H1 (cell line): Measurements from ENCODE around the gene ZBTB7B. TPM values are rescaled to one million over a fixed set of nuclear protein-coding genes. Genes with fewer than 3 reads are reported as not detected.
A peak's percentile ranks its signal among the peaks of the same experiment; 100 is the strongest.

Experiments
- BRCA1 ChIP-seq: IDR thresholded peaks from 2 replicates; pipeline ENCODE4 v1.6.1; 2012; ENCODE audit warnings: low read depth, low read length, improper control_type of control experiment
- CHD2 ChIP-seq: IDR thresholded peaks from 2 replicates; pipeline ENCODE4 v1.6.1; 2012; ENCODE audit warnings: low read length, improper control_type of control experiment
- EGR1 ChIP-seq: IDR thresholded peaks from 2 replicates; pipeline ENCODE4 v1.6.1; 2011; ENCODE audit warnings: low read depth, low read length, borderline replicate concordance
- EP300 ChIP-seq, 2 experiments: IDR thresholded peaks; 1 replicate in 1 of 2; 2 replicates in 1 of 2; pipeline ENCODE4 v1.6.1; 2011 to 2012; ENCODE audit warnings: low read depth in 2 of 2, low read length in 2 of 2, mild to moderate bottlenecking in 2 of 2, borderline replicate concordance in 1 of 2, inconsistent platforms in 1 of 2, moderate library complexity in 1 of 2
- GABPA ChIP-seq: IDR thresholded peaks from 2 replicates; pipeline ENCODE4 v1.6.1; 2011; ENCODE audit warnings: mild to moderate bottlenecking, low read length, moderate library complexity, borderline replicate concordance; ENCODE audit not compliant: insufficient read depth
- HDAC6 ChIP-seq: IDR thresholded peaks from one replicate; pipeline ENCODE4 v1.7.1; 2012; ENCODE audit warnings: low read depth, mild to moderate bottlenecking, inconsistent platforms, low read length, moderate library complexity
- JUN ChIP-seq: IDR thresholded peaks from 2 replicates; pipeline ENCODE4 v1.6.1; 2011; ENCODE audit warnings: low read depth, mild to moderate bottlenecking, improper control_type of control experiment, low read length
- KDM4A ChIP-seq: IDR thresholded peaks from one replicate; pipeline ENCODE4 v1.7.1; 2012; ENCODE audit warnings: low read depth, mild to moderate bottlenecking, moderate library complexity, low read length, inconsistent platforms; ENCODE audit not compliant: severe bottlenecking
- PHF8 ChIP-seq: fragments of 200-600 bp; sonication (generic); conservative IDR thresholded peaks from 2 replicates; pipeline ENCODE4 v1.7.1; 2012; ENCODE audit warnings: low read depth, mild to moderate bottlenecking, inconsistent platforms, low read length, moderate library complexity
- POLR2A ChIP-seq, 2 experiments: IDR thresholded peaks; 1 replicate in 1 of 2; 2 replicates in 1 of 2; pipeline ENCODE4 v1.6.1; 2011; ENCODE audit warnings: low read depth in 2 of 2, low read length in 2 of 2, mild to moderate bottlenecking in 2 of 2; ENCODE audit errors: control extremely low read depth in 1 of 2
- RAD21 ChIP-seq, 2 experiments: IDR thresholded peaks in 1 of 2; conservative IDR thresholded peaks in 1 of 2; 2 replicates each; pipeline ENCODE4 v1.6.1; 2011; ENCODE audit warnings: low read depth in 2 of 2, low read length in 2 of 2, improper control_type of control experiment in 1 of 2, inconsistent platforms in 1 of 2, mild to moderate bottlenecking in 1 of 2, moderate library complexity in 1 of 2
- SAP30 ChIP-seq: fragments of 300-600 bp; sonication (generic); IDR thresholded peaks from 2 replicates; pipeline ENCODE4 v1.7.1; 2012; ENCODE audit warnings: low read length, moderate library complexity, mild to moderate bottlenecking, inconsistent platforms; ENCODE audit not compliant: insufficient read depth, insufficient replicate concordance
- SIN3A ChIP-seq, 2 experiments: IDR thresholded peaks in 1 of 2; conservative IDR thresholded peaks in 1 of 2; 2 replicates each; pipeline ENCODE4 v1.6.1; 2011 to 2012; ENCODE audit warnings: low read length in 2 of 2, improper control_type of control experiment in 1 of 2, low read depth in 1 of 2, mild to moderate bottlenecking in 1 of 2
- SP2 ChIP-seq: IDR thresholded peaks from 2 replicates; pipeline ENCODE4 v1.6.1; 2012; ENCODE audit warnings: mild to moderate bottlenecking, low read length, inconsistent platforms
- SP4 ChIP-seq: IDR thresholded peaks from 2 replicates; pipeline ENCODE4 v1.6.1; 2012; ENCODE audit warnings: low read length, inconsistent platforms
- SUZ12 ChIP-seq: fragments of 200-600 bp; sonication (generic); IDR thresholded peaks from 2 replicates; pipeline ENCODE4 v1.6.1; 2012; ENCODE audit warnings: mild to moderate bottlenecking, inconsistent platforms, low read length, moderate library complexity, mixed read lengths
- TBP ChIP-seq: IDR thresholded peaks from 2 replicates; pipeline ENCODE4 v1.6.1; 2011; ENCODE audit warnings: low read depth, low read length, improper control_type of control experiment
- TCF12 ChIP-seq: IDR thresholded peaks from 2 replicates; pipeline ENCODE4 v1.6.1; 2011; ENCODE audit warnings: low read depth, mild to moderate bottlenecking, low read length
- polyA plus RNA-seq, 7 experiments: library from polyadenylated mRNA; depleted of rRNA in 3 of 7; stranded (reverse) in 5 of 7; unstranded in 2 of 7; fragments of >200 nt in 5 of 7; fragments of 200-250 nt in 2 of 7; gene quantifications; 1 replicate in 5 of 7; 2 replicates in 1 of 7; 4 replicates in 1 of 7; pipeline versions ENCODE4 v1.2.1 to v1.2.3, GENCODE V29; 2011 to 2013; ENCODE audit warnings: missing spikeins in 2 of 7, mixed read lengths in 2 of 7
- total RNA-seq: library from RNA; stranded (reverse); fragmentation: NEBNext Ultra II Directional; extraction: Animal tissue kit (Norgen Biotek cat#: 25700); gene quantifications from 2 replicates; pipeline ENCODE4 v1.2.1, GENCODE V29; 2021
- TF ChIP-seq, protein P1 (sequence below): IDR thresholded peaks from 2 replicates; pipeline ENCODE4 v1.6.1; 2012; ENCODE audit warnings: inconsistent platforms
- TF ChIP-seq, protein P2 (sequence below): IDR thresholded peaks from 2 replicates; pipeline ENCODE4 v1.6.1; 2012; ENCODE audit warnings: inconsistent platforms
- TF ChIP-seq, protein P3 (sequence below): IDR thresholded peaks from 2 replicates; pipeline ENCODE4 v1.6.1; 2011; ENCODE audit warnings: low read length, improper control_type of control experiment

ZBTB7B gene
- total and polyA plus RNA-seq, 2 of the 8 experiments (the other 6 are each of a cell fraction or from before 2014, with no cell fraction given), result 24.5 to 36.9 TPM

DNA sequence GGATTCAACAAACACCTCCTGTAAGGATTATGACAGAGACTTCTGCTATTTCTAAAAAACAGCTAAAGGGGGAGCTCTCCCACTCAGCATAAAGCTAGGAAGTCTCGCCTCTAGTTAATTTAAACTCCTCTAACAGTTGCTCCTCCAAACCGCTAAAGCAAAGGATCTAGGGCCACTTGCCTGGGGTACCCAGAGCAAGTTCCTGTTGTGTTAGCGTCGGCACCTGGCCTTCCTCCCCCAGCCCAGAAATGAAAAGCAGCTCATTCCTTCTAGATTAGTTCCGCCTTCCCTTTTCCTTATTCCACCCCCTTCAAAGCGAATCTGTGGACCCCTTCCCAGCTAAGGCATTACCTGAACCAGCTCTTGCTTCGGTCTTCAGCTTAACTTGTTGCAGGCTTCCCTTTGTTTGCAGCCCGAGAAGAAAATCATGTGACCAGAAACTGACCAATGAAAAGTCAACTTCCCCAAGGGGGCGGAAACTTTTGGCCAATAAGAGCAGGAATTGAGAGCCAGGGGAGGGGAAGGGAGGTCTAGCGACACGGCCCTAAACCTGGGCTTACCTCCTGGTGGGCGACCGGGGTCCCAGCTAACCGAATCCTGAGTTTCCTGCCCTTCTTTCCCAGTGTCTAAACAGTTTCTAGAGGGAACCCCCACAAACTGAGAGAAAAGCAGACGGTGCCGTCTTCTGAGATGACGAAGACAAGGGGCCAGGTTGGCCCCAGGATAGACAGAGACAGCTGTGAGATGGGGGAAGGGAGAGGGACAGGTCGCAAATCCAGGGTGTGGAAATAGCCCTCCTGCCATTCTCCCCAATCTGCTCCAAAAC lies 46.7 kb upstream of the ZBTB7B start, which contains the start of gene PBXIP1 (continued):
- no peak; a peak in 1 of 4 replicates for TF ChIP-seq RAD21 (IDR thresholded peaks at IDR 0.05 in 1 of 2, conservative IDR thresholded peaks at IDR 0.05 in 1 of 2; ENCODE audit: low read depth in 2 of 2, low read length in 2 of 2)
- TF ChIP-seq BRCA1, result no peak
- no peak for TF ChIP-seq SUZ12
- peak; percentile 15; the same call in 1 of the 2 replicates for TF ChIP-seq CHD2
- peak; percentile 52 for TF ChIP-seq KDM4A
- peak; percentile 33; the same call in 1 of the 2 replicates for TF ChIP-seq PHF8
- TF ChIP-seq JUN, result no peak
- peak in 1 of 2 experiments; percentile 36; a peak in 1 of 4 replicates for TF ChIP-seq SIN3A (conservative IDR thresholded peaks at IDR 0.05 in 1 of 2, IDR thresholded peaks at IDR 0.05 in 1 of 2; ENCODE audit: low read depth in 1 of 2, low read length in 2 of 2)
- peak; percentile 17 for TF ChIP-seq SAP30
- TF ChIP-seq, protein P1, sequence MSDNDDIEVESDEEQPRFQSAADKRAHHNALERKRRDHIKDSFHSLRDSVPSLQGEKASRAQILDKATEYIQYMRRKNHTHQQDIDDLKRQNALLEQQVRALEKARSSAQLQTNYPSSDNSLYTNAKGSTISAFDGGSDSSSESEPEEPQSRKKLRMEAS, result no peak
- peak; percentile 88; the same call in 1 of the 2 replicates for TF ChIP-seq SP4
- no peak for TF ChIP-seq HDAC6
- peak; percentile 28; the same call in 1 of the 2 replicates for TF ChIP-seq SP2
- TF ChIP-seq, protein P2, sequence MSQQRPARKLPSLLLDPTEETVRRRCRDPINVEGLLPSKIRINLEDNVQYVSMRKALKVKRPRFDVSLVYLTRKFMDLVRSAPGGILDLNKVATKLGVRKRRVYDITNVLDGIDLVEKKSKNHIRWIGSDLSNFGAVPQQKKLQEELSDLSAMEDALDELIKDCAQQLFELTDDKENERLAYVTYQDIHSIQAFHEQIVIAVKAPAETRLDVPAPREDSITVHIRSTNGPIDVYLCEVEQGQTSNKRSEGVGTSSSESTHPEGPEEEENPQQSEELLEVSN, result no peak
- TF ChIP-seq, protein P3, sequence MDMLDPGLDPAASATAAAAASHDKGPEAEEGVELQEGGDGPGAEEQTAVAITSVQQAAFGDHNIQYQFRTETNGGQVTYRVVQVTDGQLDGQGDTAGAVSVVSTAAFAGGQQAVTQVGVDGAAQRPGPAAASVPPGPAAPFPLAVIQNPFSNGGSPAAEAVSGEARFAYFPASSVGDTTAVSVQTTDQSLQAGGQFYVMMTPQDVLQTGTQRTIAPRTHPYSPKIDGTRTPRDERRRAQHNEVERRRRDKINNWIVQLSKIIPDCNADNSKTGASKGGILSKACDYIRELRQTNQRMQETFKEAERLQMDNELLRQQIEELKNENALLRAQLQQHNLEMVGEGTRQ, result peak; percentile 74
- no peak for TF ChIP-seq EGR1
- no peak for TF ChIP-seq TCF12
- TF ChIP-seq POLR2A (IDR thresholded peaks at IDR 0.05; ENCODE audit: control extremely low read depth in 1 of 2, low read depth in 2 of 2, low read length in 2 of 2), result no peak; a peak in 1 of 3 replicates
- TF ChIP-seq GABPA, result no peak
- no peak for TF ChIP-seq EP300 (IDR thresholded peaks at IDR 0.05; ENCODE audit: borderline replicate concordance in 1 of 2, low read depth in 2 of 2, low read length in 2 of 2)
- TF ChIP-seq TBP, result peak; percentile 65; the same call in 1 of the 2 replicates
